HepG2 (cell line): ENCODE results near the gene PRKAR1A. TPM values are rescaled to one million over a fixed set of nuclear protein-coding genes. Genes with fewer than 3 reads are reported as not detected.
A peak's percentile ranks its signal among the peaks of the same experiment; 100 is the strongest.

Experiments used
- ATAC-seq: fragments of 200-7000 bp; cut with Tn5 transposase; 3 replicates; pipeline ENCODE4 v1.9.1; 2020; ENCODE audit warnings: mild to moderate bottlenecking, moderate library complexity
- BruUV-seq: library from RNA; stranded (reverse); fragments of 400-500 nt; replicated peaks from 2 replicates; lab custom pipeline; 2021; lab: Mats Ljungman, UMichigan
- CTCF ChIA-PET: fragments of 300-600 bp; formaldehyde crosslinking; extraction: SDS; loops from one replicate; lab custom pipeline; 2021; ENCODE audit warnings: low total read pairs, inconsistent platforms, low intra/inter-chr PET ratio; lab: Yijun Ruan, JAX
- POLR2A ChIA-PET: fragments of 350-600 bp; sonication (Branson Sonifier 250); formaldehyde crosslinking; loops from one replicate; lab custom pipeline; 2020; ENCODE audit warnings: antibody characterized with exemption, inconsistent platforms; lab: Yijun Ruan, JAX
- DNase-seq: peaks from one replicate; pipeline ENCODE4 v3.0.0-alpha.2; 2015; ENCODE audit warnings: low spot score
- FAIRE-seq: peaks from 3 replicates; lab custom pipeline; 2011; peaks lifted over from hg19 to GRCh38; lab: Jason Lieb, UNC
- H2AFZ ChIP-seq: one replicate; pipeline ENCODE4 v1.6.1; 2011; ENCODE audit warnings: low read length, inconsistent platforms
- H3K27ac ChIP-seq: fragments of 300-600 bp; 3 replicates; pipeline ENCODE4 v1.8.0; 2011; ENCODE audit warnings: mixed run types, mild to moderate bottlenecking, mixed read lengths, low read length, inconsistent platforms; ENCODE audit not compliant: insufficient read depth; ENCODE audit errors: extremely low read length
- H3K27me3 ChIP-seq, 2 experiments: fragments of 200-600 bp in 1 of 2; 2 replicates in 1 of 2; 3 replicates in 1 of 2; pipeline versions ENCODE4 v1.6.0 to v1.8.0; 2011; ENCODE audit warnings: low read length in 2 of 2, mild to moderate bottlenecking in 2 of 2, moderate library complexity in 2 of 2, inconsistent platforms in 1 of 2; ENCODE audit not compliant: insufficient read depth in 2 of 2, control insufficient read depth in 1 of 2
- H3K36me3 ChIP-seq, 2 experiments: fragments of 200-600 bp in 1 of 2; replicated peaks in 1 of 2; 2 replicates in 1 of 2; 3 replicates in 1 of 2; pipeline versions ENCODE4 v1.5.1 to v1.8.0; 2011; ENCODE audit warnings: low read length in 2 of 2, inconsistent platforms in 1 of 2; ENCODE audit not compliant: insufficient read depth in 2 of 2, control insufficient read depth in 1 of 2
- H3K4me1 ChIP-seq: 2 replicates; pipeline ENCODE4 v1.5.1; 2012; ENCODE audit warnings: low read length, inconsistent platforms; ENCODE audit not compliant: insufficient read depth
- H3K4me2 ChIP-seq: 2 replicates; pipeline ENCODE4 v1.6.0; 2011; ENCODE audit warnings: low read depth, low read length, inconsistent platforms
- H3K4me3 ChIP-seq, 3 experiments: fragments of 200-600 bp in 1 of 3; sonication (generic), shearing (Covaris generic) in 1 of 3; replicated peaks in 1 of 3; 2 replicates each; pipeline ENCODE4 v1.5.1; 2011 to 2016; ENCODE audit warnings: low read length in 3 of 3, inconsistent platforms in 2 of 3, low read depth in 2 of 3, mild to moderate bottlenecking in 2 of 3, control low read depth in 1 of 3, mixed read lengths in 1 of 3; ENCODE audit not compliant: insufficient read depth in 1 of 3
- H3K79me2 ChIP-seq: one replicate; pipeline ENCODE4 v1.6.1; 2011; ENCODE audit warnings: low read length, inconsistent platforms; ENCODE audit not compliant: insufficient read depth
- H3K9ac ChIP-seq: 2 replicates; pipeline ENCODE4 v1.6.0; 2011; ENCODE audit warnings: mild to moderate bottlenecking, low read depth, low read length, inconsistent platforms; ENCODE audit not compliant: insufficient read depth
- H3K9me3 ChIP-seq: 2 replicates; pipeline ENCODE4 v1.5.1; 2012; ENCODE audit warnings: mild to moderate bottlenecking, low read length
- H4K20me1 ChIP-seq: 2 replicates; pipeline ENCODE4 v1.6.0; 2011; ENCODE audit warnings: inconsistent platforms, mild to moderate bottlenecking, low read length, moderate library complexity; ENCODE audit not compliant: insufficient read depth
- HBP1 ChIP-seq: IDR thresholded peaks from 2 replicates; pipeline ENCODE4 v1.6.1; 2016; ENCODE audit warnings: low read depth, control low read depth
- JUN ChIP-seq: sonication (generic); formaldehyde crosslinking; IDR thresholded peaks from 2 replicates; pipeline ENCODE4 v1.4.0; 2020; ENCODE audit warnings: mild to moderate bottlenecking, missing genetic modification reagents
- NPAS2 ChIP-seq: sonication (generic); formaldehyde crosslinking; IDR thresholded peaks from 2 replicates; pipeline ENCODE4 v1.8.0; 2022; ENCODE audit warnings: mild to moderate bottlenecking, missing genetic modification reagents, borderline replicate concordance
- POLR2AphosphoS5 ChIP-seq: IDR thresholded peaks from 2 replicates; pipeline ENCODE4 v1.6.1; 2012; ENCODE audit warnings: low read depth, low read length
- TEAD2 ChIP-seq: sonication (generic); formaldehyde crosslinking; IDR thresholded peaks from 2 replicates; pipeline ENCODE4 v1.9.0; 2021; ENCODE audit warnings: missing genetic modification reagents
- ZSCAN31 ChIP-seq: sonication (generic); formaldehyde crosslinking; IDR thresholded peaks from 2 replicates; pipeline ENCODE4 v1.5.0; 2020; ENCODE audit warnings: low read depth, mild to moderate bottlenecking, missing genetic modification reagents
- WGBS: methylation state at CpG from one replicate; pipeline ENCODE4 v1.1.6; 2017; ENCODE audit warnings: low lambda C conversion rate; 5-methylcytosine and 5-hydroxymethylcytosine counted together
- in situ Hi-C: cut with HindIII; loops from 2 replicates; pipeline ENCODE4 v1.10.0; 2017; ENCODE audit warnings: low pct_unique_long_range_greater_than_20kb; ENCODE audit not compliant: extremely low pct_ligation_motif_present
- intact Hi-C: fragments of 100-400 bp; cut with micrococcal nuclease; formaldehyde crosslinking; loops from one replicate; pipeline ENCODE4 v1.10.0; 2022; ENCODE audit not compliant: unreplicated experiment
- polyA plus RNA-seq, 8 experiments: library from polyadenylated mRNA; depleted of rRNA in 3 of 8; stranded (reverse) in 7 of 8; unstranded in 1 of 8; fragments of >200 nt; fragmentation: Illumina TruSeq in 4 of 8; extraction: Trizol in 4 of 8; gene quantifications; 2 replicates each; pipeline versions ENCODE4 v1.2.1 to v1.2.3, GENCODE V29; 2011 to 2016; ENCODE audit warnings: low read depth in 4 of 8, missing spikeins in 1 of 8, mixed read lengths in 1 of 8; ENCODE audit not compliant: insufficient read depth in 1 of 8
- total RNA-seq, 5 experiments: library from RNA; depleted of rRNA; stranded (reverse); fragments of >200 nt; fragmentation: Illumina TruSeq; extraction: Trizol; gene quantifications; 2 replicates each; pipeline ENCODE4 v1.2.3, GENCODE V29; 2016; ENCODE audit warnings: low read depth in 1 of 5
- TF ChIP-seq, protein P1 (sequence below): IDR thresholded peaks from 2 replicates; pipeline ENCODE4 v1.6.1; 2018; ENCODE audit warnings: missing genetic modification reagents

Gene PRKAR1A
- total and polyA plus RNA-seq, 2 of the 13 experiments (the other 11 are each of a cell fraction or from before 2014, with no cell fraction given): 265 to 266 TPM

DNA sequence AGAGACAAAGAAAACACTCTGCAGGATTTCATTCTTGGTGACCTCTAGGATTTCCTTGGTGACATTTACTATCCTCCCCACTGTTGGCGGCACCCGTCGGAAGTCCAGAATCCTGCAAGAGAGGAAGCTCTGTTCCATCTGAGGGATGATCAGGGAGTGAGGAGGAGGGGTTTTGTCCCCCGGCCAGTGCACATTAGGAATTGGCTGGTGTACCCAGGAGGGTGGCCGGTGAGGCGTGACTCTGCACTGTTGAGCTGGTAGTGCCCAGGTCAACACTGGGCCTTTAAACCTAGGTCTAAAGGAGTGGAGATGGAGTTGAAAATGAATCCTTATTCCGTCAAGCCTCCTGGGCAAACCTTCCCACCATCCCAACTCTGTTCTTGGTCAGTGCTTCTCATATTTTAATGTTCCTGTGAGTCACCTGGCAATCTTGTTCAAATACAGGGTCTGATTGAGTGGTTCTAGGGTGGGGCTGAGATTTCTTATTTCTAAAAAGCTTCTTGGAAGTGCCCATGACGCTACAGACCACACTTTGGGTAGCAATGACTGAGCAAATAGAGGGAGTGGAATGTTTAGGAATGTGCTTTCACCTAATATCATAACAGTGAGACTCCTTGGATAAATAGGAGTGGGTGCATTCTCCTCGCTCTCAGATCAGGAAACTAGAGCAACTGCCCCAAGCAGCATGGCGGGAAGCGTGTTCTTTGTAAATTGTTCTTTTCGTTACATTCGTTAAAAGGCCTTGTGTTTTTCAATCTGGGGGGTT lies 30.7 kb downstream of the PRKAR1A start:
- no peaks in the 10 kb centered on the region for H3K27me3 ChIP-seq
- ChIA-PET CTCF (no interaction called here), POLR2A (no interaction called here)
- BruUV-seq: no TSS peak
- 98% methylated on average over 13 of the region's 13 CpGs for WGBS
- no peak overlapping the region for H3K9ac ChIP-seq
- no peak overlapping the region for H3K27ac ChIP-seq
- no peaks in the 10 kb centered on the region for H3K9me3 ChIP-seq
- peak; percentile 11 for ATAC-seq
- H3K4me2 ChIP-seq: no peak overlapping the region
- TF ChIP-seq TEAD2 (CRISPR knock-in tag): no peak
- 0 out of 2 replicates have a peak, but pooled peaks have one; percentile 9 for TF ChIP-seq POLR2AphosphoS5
- no peak overlapping the region for H2AFZ ChIP-seq
- no peak for DNase-seq
- no peaks in the 10 kb centered on the region for H3K79me2 ChIP-seq
- no peaks in the 10 kb centered on the region for H3K4me1 ChIP-seq
- no peak for FAIRE-seq
- in situ Hi-C loops: loop anchor here (5.0 kb wide), 1 partner anchor 54 kb away; no protein-coding TSS in a partner anchor
- H3K4me3 ChIP-seq: no peak overlapping the region
- intact Hi-C loops: no loop called here
- H3K36me3 ChIP-seq: peaks cover 12 to 15% of the 10 kb centered on the region in 2 experiments; a peak in 4 of 5 replicates
- no peaks in the 10 kb centered on the region for H4K20me1 ChIP-seq

- Histone ChIP-seq H2AFZ (no peak overlapping the region), H3K4me1 (no peaks in the 10 kb centered on the region), H3K79me2 (no peaks in the 10 kb centered on the region), H3K27me3 (no peaks in the 10 kb centered on the region), H3K36me3 (peaks cover 10 to 12% of the 10 kb centered on the region in 2 experiments; a peak in 4 of 5 replicates), H3K9ac (no peak overlapping the region), H3K4me3 (no peak overlapping the region), H3K9me3 (no peaks in the 10 kb centered on the region), H3K4me2 (no peak overlapping the region)
- ATAC-seq: no peak
- in situ Hi-C loops: loop anchor here (5.0 kb wide), 1 partner anchor 53 kb away; no protein-coding TSS in a partner anchor
- FAIRE-seq: no peak
- BruUV-seq: no TSS peak
- CTCF ChIA-PET: no interaction called here
- no peak for DNase-seq
- 91% methylated on average over 12 of the region's 12 CpGs for WGBS
- POLR2A ChIA-PET: no interaction called here
- TF ChIP-seq NPAS2 (CRISPR knock-in tag) (0 out of 2 replicates have a peak, but pooled peaks have one; percentile 40), JUN (CRISPR knock-in tag) (no peak), ZSCAN31 (CRISPR knock-in tag) (no peak), HBP1 (no peak)
- TF ChIP-seq, protein P1, sequence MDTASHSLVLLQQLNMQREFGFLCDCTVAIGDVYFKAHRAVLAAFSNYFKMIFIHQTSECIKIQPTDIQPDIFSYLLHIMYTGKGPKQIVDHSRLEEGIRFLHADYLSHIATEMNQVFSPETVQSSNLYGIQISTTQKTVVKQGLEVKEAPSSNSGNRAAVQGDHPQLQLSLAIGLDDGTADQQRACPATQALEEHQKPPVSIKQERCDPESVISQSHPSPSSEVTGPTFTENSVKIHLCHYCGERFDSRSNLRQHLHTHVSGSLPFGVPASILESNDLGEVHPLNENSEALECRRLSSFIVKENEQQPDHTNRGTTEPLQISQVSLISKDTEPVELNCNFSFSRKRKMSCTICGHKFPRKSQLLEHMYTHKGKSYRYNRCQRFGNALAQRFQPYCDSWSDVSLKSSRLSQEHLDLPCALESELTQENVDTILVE: no peak
- TF ChIP-seq, all 625 proteins: peak for 1
- Histone ChIP-seq H4K20me1 (no peaks in the 10 kb centered on the region), H3K27ac (no peak overlapping the region)
- intact Hi-C loops: no loop called here
Observed at GRCh38 chr17:68544111-68544915, 32.1 kb downstream of the PRKAR1A start.
